Esophagus muscularis mucosa (tissue), 4 donors: ENCODE results near the gene TTYH3. TPM values are rescaled to one million over a fixed set of nuclear protein-coding genes. Genes with fewer than 3 reads are reported as not detected.

Source experiments
- DNase-seq: peaks from one replicate; pipeline ENCODE4 v3.0.0-alpha.2; 2017; ENCODE audit errors: extremely low spot score
- H3K27ac ChIP-seq, 4 donors: fragments of 200-600 bp; sonication (generic); replicated peaks in 1 of 4; 1 replicate in 3 of 4; 2 replicates in 1 of 4; pipeline ENCODE4 v1.5.1; 2016 to 2019; ENCODE audit warnings: mild to moderate bottlenecking in 1 of 4
- H3K27me3 ChIP-seq, 4 donors: fragments of 200-600 bp; sonication (generic); one replicate each; pipeline versions ENCODE4 v1.5.1 to v1.6.0; 2016 to 2019
- H3K36me3 ChIP-seq, 4 donors: fragments of 200-600 bp; sonication (generic); one replicate each; pipeline ENCODE4 v1.5.1; 2016 to 2019
- H3K4me1 ChIP-seq, 4 donors: fragments of 200-600 bp; sonication (generic); one replicate each; pipeline ENCODE4 v1.5.1; 2016 to 2019
- H3K4me3 ChIP-seq, 4 donors: fragments of 200-600 bp; sonication (generic); 1 replicate in 2 of 4; 2 replicates in 2 of 4; pipeline ENCODE4 v1.5.1; 2016 to 2019; ENCODE audit warnings: mild to moderate bottlenecking in 4 of 4, moderate library complexity in 1 of 4
- H3K9me3 ChIP-seq, 4 donors: fragments of 200-600 bp; sonication (generic); 1 replicate in 3 of 4; 2 replicates in 1 of 4; pipeline ENCODE4 v1.5.1; 2016 to 2019
- CTCF ChIP-seq, 3 experiments: fragments of 200-600 bp in 2 of 3; fragments of 450-650 bp in 1 of 3; sonication (generic) in 2 of 3; IDR thresholded peaks; one replicate each; pipeline ENCODE4 v1.5.1; 2017 to 2019; ENCODE audit warnings: antibody characterized with exemption in 3 of 3, mild to moderate bottlenecking in 2 of 3, moderate library complexity in 1 of 3
- EP300 ChIP-seq: sonication (generic); formaldehyde crosslinking; IDR thresholded peaks from one replicate; pipeline ENCODE4 v1.6.1; 2017; ENCODE audit warnings: antibody characterized with exemption
- POLR2A ChIP-seq: fragments of 450-650 bp; IDR thresholded peaks from one replicate; pipeline ENCODE4 v1.6.1; 2017; ENCODE audit warnings: antibody characterized with exemption, moderate library complexity, mild to moderate bottlenecking, low read depth
- POLR2AphosphoS5 ChIP-seq, 2 donors: sonication (generic); formaldehyde crosslinking; IDR thresholded peaks; one replicate each; pipeline ENCODE4 v1.6.1; 2017; ENCODE audit warnings: antibody characterized with exemption in 2 of 2
- WGBS: methylation state at CpG from one replicate; pipeline ENCODE4 v1.1.5; 2018; 5-methylcytosine and 5-hydroxymethylcytosine counted together
- intact Hi-C: fragments of 100-400 bp; cut with DNase I; formaldehyde crosslinking; loops from one replicate; pipeline ENCODE4 v1.15.1; 2023
- total RNA-seq, 4 donors: library from RNA; depleted of rRNA; stranded (reverse); fragments of >200 nt; gene quantifications; one replicate each; pipeline versions ENCODE4 v1.1.0 to v1.2.1, GENCODE V29; 2016

TTYH3 gene
- total RNA-seq, 4 donors from 2014 or later: 17.4 to 25.7 (median 20.2) TPM

- Histone ChIP-seq H3K4me3 (no peak overlapping the region), H3K9me3 (peaks cover 0 to 4% (median 0%) of the 10 kb centered on the region in 4 donors), H3K4me1 (peaks cover 16 to 31% (median 17%) of the 10 kb centered on the region in 4 donors), H3K27ac (peak overlapping the region in 2 of 4 donors; percentile 23 to 48), H3K36me3 (peaks cover 0 to 40% (median 27%) of the 10 kb centered on the region in 4 donors), H3K27me3 (no peaks in the 10 kb centered on the region)
- DNase-seq: no peak
- WGBS: 65% methylated on average over 23 of the region's 30 CpGs
- TF ChIP-seq CTCF (IDR thresholded peaks at IDR 0.05): no peak
- peak; percentile 42 to 63 for TF ChIP-seq POLR2AphosphoS5 (IDR thresholded peaks at IDR 0.05)
- no peak for TF ChIP-seq POLR2A
- intact Hi-C loops: no loop called here
These were observed 31.5 kb downstream of the TTYH3 start for GRCh38 chr7:2663121-2663886.

GRCh38 chr7:2663960-2664359 is 32.2 kb downstream of the TTYH3 start:
- H3K27ac ChIP-seq: no peak overlapping the region
- peaks cover 0 to 4% (median 0%) of the 10 kb centered on the region in 4 donors for H3K9me3 ChIP-seq
- 46% methylated on average over 3 of the region's 4 CpGs for WGBS

GRCh38 chr7:2665359-2665791 is 33.6 kb downstream of the TTYH3 start:
- H3K27ac ChIP-seq: no peak overlapping the region
- peaks cover 0 to 7% (median 0%) of the 10 kb centered on the region in 4 donors for H3K27me3 ChIP-seq
- intact Hi-C loops: no loop called here
- 54% methylated on average over 30 of the region's 33 CpGs for WGBS
- no peak for DNase-seq
- TF ChIP-seq POLR2AphosphoS5 (IDR thresholded peaks at IDR 0.05): no peak
- no peak for TF ChIP-seq POLR2A
- no peak for TF ChIP-seq CTCF (IDR thresholded peaks at IDR 0.05)
- TF ChIP-seq EP300: no peak
- H3K4me3 ChIP-seq: no peak overlapping the region
- H3K9me3 ChIP-seq: peaks cover 0 to 4% (median 0%) of the 10 kb centered on the region in 4 donors
- H3K36me3 ChIP-seq: peaks cover 0 to 20% (median 13%) of the 10 kb centered on the region in 4 donors
- peaks cover 16 to 31% (median 17%) of the 10 kb centered on the region in 4 donors for H3K4me1 ChIP-seq

More at GRCh38 chr7:2663960-2664359, 32.2 kb downstream of the TTYH3 start:
- Histone ChIP-seq H3K4me3 (no peak overlapping the region), H3K36me3 (peaks cover 0 to 33% (median 20%) of the 10 kb centered on the region in 4 donors), H3K4me1 (peaks cover 16 to 31% (median 17%) of the 10 kb centered on the region in 4 donors), H3K27me3 (no peaks in the 10 kb centered on the region)
- no peak for TF ChIP-seq CTCF (IDR thresholded peaks at IDR 0.05)
- no peak for TF ChIP-seq EP300
- TF ChIP-seq POLR2AphosphoS5 (IDR thresholded peaks at IDR 0.05): no peak
- TF ChIP-seq POLR2A: no peak
- intact Hi-C loops: no loop called here
- DNase-seq: no peak

GRCh38 chr7:2666155-2666554 is 34.4 kb downstream of the TTYH3 start:
- Histone ChIP-seq H3K9me3 (peaks cover 0 to 4% (median 0%) of the 10 kb centered on the region in 4 donors), H3K4me1 (peaks cover 21 to 39% (median 23%) of the 10 kb centered on the region in 4 donors), H3K36me3 (peaks cover 0 to 13% (median 11%) of the 10 kb centered on the region in 4 donors), H3K27me3 (peaks cover 0 to 12% (median 0%) of the 10 kb centered on the region in 4 donors), H3K4me3 (no peak overlapping the region), H3K27ac (no peak overlapping the region)
- DNase-seq: no peak
- TF ChIP-seq CTCF (IDR thresholded peaks at IDR 0.05) (no peak), POLR2AphosphoS5 (IDR thresholded peaks at IDR 0.05) (no peak), POLR2A (no peak)
- 79% methylated on average over 5 of the region's 6 CpGs for WGBS
- intact Hi-C loops: no loop called here
